Chondrocyte (in vitro differentiated cells): Measurements from ENCODE around the gene FGF12. TPM values are rescaled to one million over a fixed set of nuclear protein-coding genes. Genes with fewer than 3 reads are reported as not detected.

Experiments
- DNase-seq: peaks from one replicate; pipeline ENCODE4 v3.0.0; 2021; ENCODE audit warnings: mixed read lengths, low spot score
- H3K27ac Mint-ChIP-seq: one replicate; pipeline ENCODE4 v1.8.0; 2021; ENCODE audit warnings: mild to moderate bottlenecking, moderate library complexity, mixed read lengths; ENCODE audit not compliant: unreplicated experiment
- H3K27me3 Mint-ChIP-seq: 2 replicates; pipeline ENCODE4 v1.8.0; 2021; ENCODE audit warnings: low read depth, mixed read lengths
- H3K36me3 Mint-ChIP-seq: 2 replicates; pipeline ENCODE4 v1.8.0; 2021; ENCODE audit warnings: low read depth, mixed read lengths
- H3K4me1 Mint-ChIP-seq: 2 replicates; pipeline ENCODE4 v1.8.0; 2021; ENCODE audit warnings: low read depth, mild to moderate bottlenecking, mixed read lengths
- H3K4me3 Mint-ChIP-seq: one replicate; pipeline ENCODE4 v1.8.0; 2021; ENCODE audit warnings: mild to moderate bottlenecking, moderate library complexity, mixed read lengths; ENCODE audit not compliant: unreplicated experiment
- H3K9me3 Mint-ChIP-seq: 2 replicates; pipeline ENCODE4 v1.8.0; 2021; ENCODE audit warnings: low read depth, mixed read lengths
- CTCF ChIP-seq: fragments of 200-600 bp; sonication (generic); IDR thresholded peaks from 2 replicates; pipeline ENCODE4 v1.5.0; 2021; ENCODE audit warnings: antibody characterized with exemption, mild to moderate bottlenecking, moderate library complexity
- total RNA-seq: library from RNA; stranded (reverse); gene quantifications from 3 replicates; pipeline ENCODE4 v1.2.1, GENCODE V29; 2021

The FGF12 gene
- total RNA-seq, 1 donor from 2014 or later = 0.15 TPM

- Mint-ChIP-seq H3K9me3 (no peaks in the 10 kb centered on the region), H3K36me3 (no peaks in the 10 kb centered on the region), H3K27ac (no peak overlapping the region), H3K4me1 (no peaks in the 10 kb centered on the region), H3K4me3 (no peak overlapping the region), H3K27me3 (peaks cover 5% of the 10 kb centered on the region)
- no peak for TF ChIP-seq CTCF
- DNase-seq = no peak
These were observed 375.2 kb downstream of the FGF12 start for GRCh38 chr3:192352142-192352541.

DNA sequence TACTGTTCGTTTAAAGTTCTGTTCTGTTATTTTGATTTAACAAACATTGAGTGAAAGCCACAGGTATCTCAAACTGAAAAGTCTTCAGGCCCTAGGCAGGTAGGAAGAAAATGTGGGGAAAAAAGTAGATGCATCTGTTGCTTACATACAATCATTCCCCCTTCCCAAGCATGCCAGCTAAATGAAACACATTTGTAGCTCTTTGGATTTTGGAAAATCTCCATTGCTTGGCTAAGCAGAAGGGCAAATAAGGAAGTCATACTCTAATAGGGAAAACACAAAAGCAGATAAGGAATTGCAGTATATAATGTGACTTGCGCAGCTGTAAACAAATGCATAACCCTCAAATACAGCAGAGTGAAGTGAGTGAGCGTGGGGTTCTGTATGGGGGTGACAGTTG is 375.9 kb downstream of the FGF12 start:
- Mint-ChIP-seq H3K4me1 (no peaks in the 10 kb centered on the region), H3K27me3 (peaks cover 5% of the 10 kb centered on the region), H3K9me3 (no peaks in the 10 kb centered on the region), H3K27ac (no peak overlapping the region), H3K4me3 (no peak overlapping the region), H3K36me3 (no peaks in the 10 kb centered on the region)
- no peak for TF ChIP-seq CTCF
- no peak for DNase-seq

GRCh38 chr3:192340031-192340430 is 387.3 kb downstream of the FGF12 start:
- Mint-ChIP-seq H3K27ac (no peak overlapping the region), H3K9me3 (no peaks in the 10 kb centered on the region), H3K36me3 (no peaks in the 10 kb centered on the region), H3K27me3 (peaks cover 14% of the 10 kb centered on the region), H3K4me1 (no peaks in the 10 kb centered on the region), H3K4me3 (no peak overlapping the region)
- TF ChIP-seq CTCF = no peak
- no peak for DNase-seq

DNA sequence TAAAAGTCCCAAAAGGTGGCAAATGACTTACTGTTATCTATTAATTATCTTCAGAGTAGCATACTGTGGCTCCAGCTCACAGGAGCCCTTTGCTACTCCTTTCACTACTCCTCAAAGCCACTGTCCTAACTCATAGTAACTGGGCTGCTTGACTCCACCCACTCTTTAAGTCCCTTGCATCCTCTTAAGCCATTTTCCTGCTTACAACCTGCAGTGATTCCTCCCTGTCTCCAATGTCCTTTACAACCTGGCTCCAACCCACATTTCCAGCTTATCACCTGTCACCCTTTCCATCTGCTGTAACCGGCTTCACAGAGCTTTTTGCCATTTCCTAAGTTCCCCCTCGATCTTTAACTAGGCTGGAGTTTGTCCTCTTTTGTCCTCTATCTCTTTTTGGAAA is 388.1 kb downstream of the FGF12 start:
- no peak for DNase-seq
- Mint-ChIP-seq H3K27ac (no peak overlapping the region), H3K4me1 (no peaks in the 10 kb centered on the region)

DNA sequence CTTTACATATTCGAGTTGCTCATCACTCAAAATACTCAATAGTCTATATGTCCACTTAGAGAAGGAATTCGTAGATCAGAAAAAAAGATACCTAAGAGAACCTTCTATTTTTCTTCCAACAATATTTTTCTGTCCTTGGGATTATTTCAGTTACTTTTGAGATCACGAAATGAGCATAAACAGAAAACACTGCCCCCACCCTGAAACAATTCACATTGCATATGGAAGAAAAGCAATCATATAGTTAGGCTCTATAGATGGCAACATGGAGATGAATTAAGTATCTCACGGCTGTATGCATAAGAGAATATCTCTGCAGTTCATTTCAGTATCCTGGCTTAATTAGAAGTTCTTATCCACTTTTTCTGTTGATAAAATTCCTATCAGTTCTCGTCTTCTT is 391.1 kb downstream of the FGF12 start:
- TF ChIP-seq CTCF = peak; percentile 39
- H3K36me3 Mint-ChIP-seq = no peaks in the 10 kb centered on the region
- peaks cover 20% of the 10 kb centered on the region for H3K27me3 Mint-ChIP-seq
- H3K4me1 Mint-ChIP-seq = no peaks in the 10 kb centered on the region
- no peak overlapping the region for H3K4me3 Mint-ChIP-seq
- no peak for DNase-seq
- no peak overlapping the region for H3K27ac Mint-ChIP-seq
- H3K9me3 Mint-ChIP-seq = no peaks in the 10 kb centered on the region

More for the DNA sequence above, 388.1 kb downstream of the FGF12 start:
- H3K36me3 Mint-ChIP-seq = no peaks in the 10 kb centered on the region
- no peak for TF ChIP-seq CTCF
- no peak overlapping the region for H3K4me3 Mint-ChIP-seq
- H3K9me3 Mint-ChIP-seq = no peaks in the 10 kb centered on the region
- H3K27me3 Mint-ChIP-seq = peaks cover 16% of the 10 kb centered on the region
